Renal cortical epithelial cell (primary cell): Measurements from ENCODE around the gene SYNPR. TPM values are rescaled to one million over a fixed set of nuclear protein-coding genes. Genes with fewer than 3 reads are reported as not detected.

Source experiments
- DNase-seq: peaks from one replicate; pipeline ENCODE4 v3.0.0-alpha.2; 2011; ENCODE audit warnings: low read depth
- total RNA-seq: library from RNA; depleted of rRNA; stranded (reverse); fragments of >200 nt; gene quantifications from 2 replicates; pipeline ENCODE4 v1.2.3, GENCODE V29; 2014

Gene SYNPR
- total RNA-seq, 1 donor from 2014 or later, result not detected

GRCh38 chr3:63538919-63539318 lies 260.8 kb downstream of the SYNPR start:
- no peak for DNase-seq

GRCh38 chr3:63555767-63556166 lies 277.7 kb downstream of the SYNPR start:
- DNase-seq, result no peak

- no peak for DNase-seq
Measured at GRCh38 chr3:63556401-63556800, 278.3 kb downstream of the SYNPR start.

GRCh38 chr3:63557912-63558311 lies 279.8 kb downstream of the SYNPR start:
- no peak for DNase-seq

- DNase-seq, result peak; percentile 1
Measured at GRCh38 chr3:63559884-63560283, 281.8 kb downstream of the SYNPR start.

- DNase-seq, result no peak
Measured at GRCh38 chr3:63561879-63562278, 283.8 kb downstream of the SYNPR start.

GRCh38 chr3:63562323-63562722 lies 284.2 kb downstream of the SYNPR start:
- no peak for DNase-seq

GRCh38 chr3:63563572-63563971 lies 285.5 kb downstream of the SYNPR start:
- no peak for DNase-seq

GRCh38 chr3:63565220-63565619 lies 287.1 kb downstream of the SYNPR start:
- no peak for DNase-seq

- DNase-seq, result no peak
Measured at GRCh38 chr3:63571682-63572081, 293.6 kb downstream of the SYNPR start.

GRCh38 chr3:63576846-63577245 lies 298.7 kb downstream of the SYNPR start:
- DNase-seq, result peak; percentile 7

GRCh38 chr3:63578858-63579257 lies 300.8 kb downstream of the SYNPR start:
- no peak for DNase-seq

- peak; percentile 18 for DNase-seq
Measured at GRCh38 chr3:63580151-63580550, 302.0 kb downstream of the SYNPR start.

- peak; percentile 4 for DNase-seq
Measured at GRCh38 chr3:63582943-63583500, 304.9 kb downstream of the SYNPR start.

- no peak for DNase-seq
Measured at GRCh38 chr3:63584681-63585080, 306.6 kb downstream of the SYNPR start.

- DNase-seq, result no peak
Measured at GRCh38 chr3:63585927-63586326, 307.8 kb downstream of the SYNPR start.

GRCh38 chr3:63588895-63589294 lies 310.8 kb downstream of the SYNPR start:
- DNase-seq, result no peak

- DNase-seq, result no peak
Measured at GRCh38 chr3:63593779-63594178, 315.7 kb downstream of the SYNPR start.

GRCh38 chr3:63595221-63595620 lies 317.1 kb downstream of the SYNPR start:
- no peak for DNase-seq

GRCh38 chr3:63597019-63597418 lies 318.9 kb downstream of the SYNPR start:
- no peak for DNase-seq

GRCh38 chr3:63607716-63608115 lies 329.6 kb downstream of the SYNPR start:
- no peak for DNase-seq

- DNase-seq, result no peak
Measured at GRCh38 chr3:63609408-63609807, 331.3 kb downstream of the SYNPR start.

- DNase-seq, result no peak
Measured at GRCh38 chr3:63609834-63610233, 331.7 kb downstream of the SYNPR start.

- DNase-seq, result no peak
Measured at GRCh38 chr3:63611382-63611781, 333.3 kb downstream of the SYNPR start.
